ENCODE measurements around the gene COX19. TPM values are rescaled to one million over a fixed set of nuclear protein-coding genes. Genes with fewer than 3 reads are reported as not detected.

COX19 gene
- total and polyA plus RNA-seq, 2 donors (not counting 3 experiments of a cell fraction or from before 2014, with no cell fraction given), result 6.8 to 10.6 TPM

- H3K4me3 ChIP-seq (replicated peaks in 1 of 3; ENCODE audit: insufficient read depth in 1 of 3, low read depth in 1 of 3, low read length in 3 of 3), result no peak overlapping the region
- H4K20me1 ChIP-seq (replicated peaks; ENCODE audit: control insufficient read depth, extremely low read depth, insufficient read depth, low read length), result no peaks in the 10 kb centered on the region
- H3K4me1 ChIP-seq (ENCODE audit: control insufficient read depth, extremely low read depth, insufficient read depth, low read length), result no peaks in the 10 kb centered on the region
- intact Hi-C loops (cut with micrococcal nuclease) (no loop called here), dilution Hi-C loops (cut with MboI; ENCODE audit: extremely low pct_ligation_motif_present, low sequenced_read_pairs) (no loop called here)
- H2AFZ ChIP-seq (ENCODE audit: low read depth, low read length), result no peak overlapping the region
- DNase-seq (ENCODE audit: low read depth, low spot score), result no peak
- no peak overlapping the region for H3K27ac ChIP-seq (ENCODE audit: insufficient read depth, low read depth, low read length)
- no peak for FAIRE-seq
- no peak overlapping the region for H3K4me2 ChIP-seq (ENCODE audit: insufficient read depth, low read length)
- no peaks in the 10 kb centered on the region for H3K36me3 ChIP-seq (ENCODE audit: control insufficient read depth in 2 of 2, extremely low read depth in 1 of 2, insufficient read depth in 2 of 2, low read length in 2 of 2)
- POLR2A ChIA-PET, result no interaction called here
- H3K9me3 ChIP-seq (replicated peaks; ENCODE audit: control insufficient read depth, insufficient read depth, low read length), result no peaks in the 10 kb centered on the region
- CTCF ChIA-PET, result no interaction called here
- no peak overlapping the region for H3K9ac ChIP-seq (replicated peaks; ENCODE audit: extremely low read depth, insufficient read depth, low read length)
- H3K9me1 ChIP-seq (replicated peaks; ENCODE audit: control insufficient read depth, extremely low read depth, insufficient read depth, low read length), result no peaks in the 10 kb centered on the region
- TF ChIP-seq CTCF (IDR thresholded peaks at IDR 0.05; ENCODE audit: extremely low read depth in 1 of 2, insufficient read depth in 1 of 2, low read depth in 1 of 2, low read length in 2 of 2) (no peak), GATA2 (IDR thresholded peaks at IDR 0.05; ENCODE audit: insufficient read depth, insufficient read length, low read depth, low read length) (no peak), EZH2 (IDR thresholded peaks at IDR 0.05; ENCODE audit: borderline replicate concordance, low read depth, low read length, severe bottlenecking) (no peak), JUN (IDR thresholded peaks at IDR 0.05; ENCODE audit: borderline replicate concordance, insufficient read depth, insufficient read length, low read depth) (no peak), MAX (IDR thresholded peaks at IDR 0.05; ENCODE audit: insufficient read depth, insufficient read length) (no peak), POLR2AphosphoS5 (IDR thresholded peaks at IDR 0.05; ENCODE audit: insufficient read depth, low read depth, low read length) (no peak)
- H3K27me3 ChIP-seq (ENCODE audit: control insufficient read depth in 2 of 2, insufficient read depth in 2 of 2, low read length in 2 of 2), result no peaks in the 10 kb centered on the region
- H3K79me2 ChIP-seq (ENCODE audit: control insufficient read depth, insufficient read depth, low read length), result no peaks in the 10 kb centered on the region
- no TSS peak for BruUV-seq (replicated peaks)
Observed at GRCh38 chr7:931871-932650, 43.3 kb downstream of the COX19 start.
